Activated T-cell treated with anti-CD3 and anti-CD28 coated beads, Interleukin-2, amount 50 U/mL, for 72 hours (primary cell): ENCODE results near the gene ATL2. TPM values are rescaled to one million over a fixed set of nuclear protein-coding genes. Genes with fewer than 3 reads are reported as not detected.
A peak's percentile ranks its signal among the peaks of the same experiment; 100 is the strongest.
"Not testable (repeated sequence)": the region's sequence is repeated elsewhere in the genome, so short reads cannot be mapped to it uniquely, and the experiment has no call there.

Experiments used
- ATAC-seq, 2 donors: fragments of 150-1000 bp; cut with Tn5 transposase; replicated peaks in 1 of 2; 2 replicates each; pipeline ENCODE4 v1.10.0; 2021; ENCODE audit warnings: moderate library complexity in 2 of 2, mild to moderate bottlenecking in 1 of 2
- DNase-seq, 2 donors: peaks; one replicate each; pipeline ENCODE4 v3.0.0; 2021 to 2022; ENCODE audit warnings: mixed read lengths in 1 of 2
- H3K27ac Mint-ChIP-seq: one replicate; pipeline ENCODE4 v1.8.0; 2022; ENCODE audit warnings: mild to moderate bottlenecking, moderate library complexity, mixed read lengths
- H3K27me3 Mint-ChIP-seq: one replicate; pipeline ENCODE4 v1.8.0; 2022; ENCODE audit warnings: low read depth, mixed read lengths
- H3K36me3 Mint-ChIP-seq, 2 donors: one replicate each; pipeline ENCODE4 v1.8.0; 2022; ENCODE audit warnings: mixed read lengths in 2 of 2, mild to moderate bottlenecking in 1 of 2; ENCODE audit not compliant: insufficient read depth in 2 of 2
- H3K4me1 Mint-ChIP-seq: one replicate; pipeline ENCODE4 v1.8.0; 2022; ENCODE audit warnings: low read depth, mixed read lengths
- H3K4me3 Mint-ChIP-seq, 2 donors: one replicate each; pipeline ENCODE4 v1.8.0; 2022; ENCODE audit warnings: mild to moderate bottlenecking in 2 of 2, mixed read lengths in 2 of 2, moderate library complexity in 2 of 2
- H3K9me3 Mint-ChIP-seq, 2 donors: one replicate each; pipeline ENCODE4 v1.8.0; 2022; ENCODE audit warnings: mixed read lengths in 2 of 2
- total RNA-seq, 2 donors: library from RNA; stranded (reverse); gene quantifications; one replicate each; pipeline ENCODE4 v1.2.3, GENCODE V29; 2022

Gene ATL2
- total RNA-seq, 2 donors from 2014 or later, result 55.0 to 63.5 TPM

- DNase-seq, result no peak
- Mint-ChIP-seq H3K4me1 (peaks cover 31% of the 10 kb centered on the region), H3K9me3 (no peaks in the 10 kb centered on the region), H3K27me3 (no peaks in the 10 kb centered on the region), H3K27ac (no peak overlapping the region), H3K36me3 (no peaks in the 10 kb centered on the region), H3K4me3 (no peak overlapping the region)
- ATAC-seq, result no peak
Measured at GRCh38 chr2:38259311-38259710, 117.8 kb downstream of the ATL2 start.

GRCh38 chr2:38257680-38258079, 119.4 kb downstream of the ATL2 start:
- DNase-seq, H3K27me3 Mint-ChIP-seq, H3K4me3 Mint-ChIP-seq, H3K9me3 Mint-ChIP-seq, H3K36me3 Mint-ChIP-seq, ATAC-seq, H3K27ac Mint-ChIP-seq: not testable (repeated sequence)
- peaks cover 27% of the 10 kb centered on the region for H3K4me1 Mint-ChIP-seq

GRCh38 chr2:38256610-38257009, 120.5 kb downstream of the ATL2 start:
- Mint-ChIP-seq H3K27ac (no peak overlapping the region), H3K4me3 (no peak overlapping the region)

GRCh38 chr2:38255211-38255610, 121.9 kb downstream of the ATL2 start:
- Mint-ChIP-seq H3K27me3 (peaks cover 6% of the 10 kb centered on the region), H3K36me3 (no peaks in the 10 kb centered on the region), H3K27ac (peak overlapping the region; percentile 61), H3K4me1 (peaks cover 3% of the 10 kb centered on the region), H3K9me3 (no peaks in the 10 kb centered on the region), H3K4me3 (no peak overlapping the region)
- ATAC-seq (no peak), DNase-seq (no peak)

More at GRCh38 chr2:38256610-38257009, 120.5 kb downstream of the ATL2 start:
- DNase-seq (no peak), ATAC-seq (no peak)
- Mint-ChIP-seq H3K9me3 (no peaks in the 10 kb centered on the region), H3K27me3 (peaks cover 6% of the 10 kb centered on the region), H3K4me1 (peaks cover 17% of the 10 kb centered on the region), H3K36me3 (no peaks in the 10 kb centered on the region)

- DNase-seq (no peak), ATAC-seq (no peak)
- H3K27ac Mint-ChIP-seq, result no peak overlapping the region
- H3K9me3 Mint-ChIP-seq, result no peaks in the 10 kb centered on the region
- H3K36me3 Mint-ChIP-seq, result no peaks in the 10 kb centered on the region
- H3K4me3 Mint-ChIP-seq, result no peak overlapping the region
- H3K4me1 Mint-ChIP-seq, result no peaks in the 10 kb centered on the region
- peaks cover 6% of the 10 kb centered on the region for H3K27me3 Mint-ChIP-seq
Measured at GRCh38 chr2:38254796-38255195, 122.3 kb downstream of the ATL2 start.

- DNase-seq (no peak), ATAC-seq (no peak)
- Mint-ChIP-seq H3K27me3 (peaks cover 6% of the 10 kb centered on the region), H3K36me3 (no peaks in the 10 kb centered on the region), H3K27ac (no peak overlapping the region), H3K4me1 (no peaks in the 10 kb centered on the region), H3K9me3 (no peaks in the 10 kb centered on the region), H3K4me3 (no peak overlapping the region)
Measured at GRCh38 chr2:38251940-38252339, 125.1 kb downstream of the ATL2 start.

GRCh38 chr2:38248707-38249106, 128.4 kb downstream of the ATL2 start:
- ATAC-seq (no peak), DNase-seq (no peak)
- Mint-ChIP-seq H3K4me3 (no peak overlapping the region), H3K4me1 (peaks cover 3% of the 10 kb centered on the region), H3K27me3 (peaks cover 6% of the 10 kb centered on the region), H3K9me3 (no peaks in the 10 kb centered on the region), H3K36me3 (no peaks in the 10 kb centered on the region), H3K27ac (no peak overlapping the region)

GRCh38 chr2:38248255-38248654, 128.8 kb downstream of the ATL2 start:
- Mint-ChIP-seq H3K27me3 (peaks cover 6% of the 10 kb centered on the region), H3K9me3 (no peaks in the 10 kb centered on the region), H3K4me3 (no peak overlapping the region), H3K36me3 (no peaks in the 10 kb centered on the region), H3K27ac (no peak overlapping the region), H3K4me1 (peaks cover 3% of the 10 kb centered on the region)
- no peak for ATAC-seq
- no peak for DNase-seq

GRCh38 chr2:38246105-38246504, 131.0 kb downstream of the ATL2 start:
- Mint-ChIP-seq H3K9me3 (no peaks in the 10 kb centered on the region), H3K4me1 (peaks cover 3% of the 10 kb centered on the region), H3K27ac (no peak overlapping the region), H3K4me3 (no peak overlapping the region), H3K36me3 (no peaks in the 10 kb centered on the region), H3K27me3 (no peaks in the 10 kb centered on the region)
- DNase-seq (no peak), ATAC-seq (no peak)

- Mint-ChIP-seq H3K27me3 (no peaks in the 10 kb centered on the region), H3K4me1 (peaks cover 3% of the 10 kb centered on the region), H3K27ac (no peak overlapping the region), H3K36me3 (no peaks in the 10 kb centered on the region), H3K9me3 (no peaks in the 10 kb centered on the region), H3K4me3 (no peak overlapping the region)
- DNase-seq, result no peak
- no peak for ATAC-seq
Measured at GRCh38 chr2:38245114-38245641, 131.9 kb downstream of the ATL2 start.

- no peaks in the 10 kb centered on the region for H3K9me3 Mint-ChIP-seq
- peaks cover 3% of the 10 kb centered on the region for H3K4me1 Mint-ChIP-seq
- no peak for DNase-seq
- H3K4me3 Mint-ChIP-seq, result no peak overlapping the region
- H3K27me3 Mint-ChIP-seq, result no peaks in the 10 kb centered on the region
- ATAC-seq, result no peak
- no peak overlapping the region for H3K27ac Mint-ChIP-seq
- no peaks in the 10 kb centered on the region for H3K36me3 Mint-ChIP-seq
Measured at GRCh38 chr2:38244301-38244700, 132.8 kb downstream of the ATL2 start.

Other genes starting within 250 kb of the ATL2 start
- 10 to 100 TPM; 63.7 to 80.7 TPM for gene HNRNPLL, start 225.7 kb upstream of the ATL2 start, total RNA-seq